GM12873 (cell line): ENCODE measurements around the gene PDSS2.

Experiments
- TF ChIP-seq, protein P1 (sequence below): IDR thresholded peaks from 2 replicates; pipeline ENCODE4 v1.5.1; 2012; ENCODE audit warnings: low read depth, mild to moderate bottlenecking, moderate library complexity, low read length, control low read depth; ENCODE audit not compliant: insufficient read depth; ENCODE audit errors: missing control alignments

The PDSS2 gene

DNA sequence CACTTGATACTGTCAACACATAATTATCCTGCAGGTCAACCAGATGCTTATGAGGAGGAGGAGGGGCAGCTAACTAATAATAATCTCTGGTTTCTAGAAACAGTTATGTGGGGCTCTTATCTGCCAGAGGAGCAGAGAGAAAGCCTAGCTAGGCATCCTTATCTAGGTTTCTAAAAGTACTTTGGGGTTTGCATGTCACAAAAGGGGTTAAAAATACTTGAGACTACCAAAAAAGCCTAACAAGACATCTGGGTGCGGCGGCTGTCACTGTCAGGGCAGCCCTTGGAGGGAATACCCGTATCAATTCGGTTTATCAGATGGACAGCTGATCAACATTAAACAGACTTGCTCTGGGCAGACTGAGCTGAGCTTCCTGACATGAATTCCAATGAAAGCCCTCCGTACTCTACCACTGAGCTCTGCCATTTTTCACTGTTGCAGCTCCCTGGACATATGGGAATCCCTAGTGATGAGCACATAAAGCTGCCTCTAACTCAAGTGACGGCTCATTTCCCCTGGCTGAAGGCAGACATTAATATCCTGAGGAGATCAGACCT lies 166.6 kb downstream of the PDSS2 start:
- TF ChIP-seq, protein P1, sequence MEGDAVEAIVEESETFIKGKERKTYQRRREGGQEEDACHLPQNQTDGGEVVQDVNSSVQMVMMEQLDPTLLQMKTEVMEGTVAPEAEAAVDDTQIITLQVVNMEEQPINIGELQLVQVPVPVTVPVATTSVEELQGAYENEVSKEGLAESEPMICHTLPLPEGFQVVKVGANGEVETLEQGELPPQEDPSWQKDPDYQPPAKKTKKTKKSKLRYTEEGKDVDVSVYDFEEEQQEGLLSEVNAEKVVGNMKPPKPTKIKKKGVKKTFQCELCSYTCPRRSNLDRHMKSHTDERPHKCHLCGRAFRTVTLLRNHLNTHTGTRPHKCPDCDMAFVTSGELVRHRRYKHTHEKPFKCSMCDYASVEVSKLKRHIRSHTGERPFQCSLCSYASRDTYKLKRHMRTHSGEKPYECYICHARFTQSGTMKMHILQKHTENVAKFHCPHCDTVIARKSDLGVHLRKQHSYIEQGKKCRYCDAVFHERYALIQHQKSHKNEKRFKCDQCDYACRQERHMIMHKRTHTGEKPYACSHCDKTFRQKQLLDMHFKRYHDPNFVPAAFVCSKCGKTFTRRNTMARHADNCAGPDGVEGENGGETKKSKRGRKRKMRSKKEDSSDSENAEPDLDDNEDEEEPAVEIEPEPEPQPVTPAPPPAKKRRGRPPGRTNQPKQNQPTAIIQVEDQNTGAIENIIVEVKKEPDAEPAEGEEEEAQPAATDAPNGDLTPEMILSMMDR: no peak

DNA sequence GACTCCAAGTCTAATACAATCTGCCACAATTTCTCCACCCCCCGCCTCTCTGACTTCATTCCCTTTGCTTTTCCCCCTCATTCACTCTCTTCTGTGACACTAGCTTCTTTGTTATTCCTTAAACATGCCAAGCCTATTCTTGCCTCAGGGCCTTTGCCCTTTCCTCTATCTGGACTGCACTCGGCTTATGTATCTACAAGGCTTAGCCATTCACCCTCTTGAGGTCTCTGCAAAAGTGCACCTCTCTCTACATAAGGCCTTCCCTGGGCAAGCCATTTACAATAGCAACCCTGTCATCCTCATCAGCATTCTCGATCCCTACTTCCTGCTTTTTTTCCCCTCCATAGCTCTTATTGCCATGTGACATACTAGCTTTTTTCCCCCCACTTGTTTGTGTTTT lies 168.9 kb downstream of the PDSS2 start:
- TF ChIP-seq, protein P1: no peak

GRCh38 chr6:107284805-107285204 lies 174.6 kb downstream of the PDSS2 start:
- TF ChIP-seq, protein P1: no peak

- TF ChIP-seq, protein P1: no peak
Measured at GRCh38 chr6:107280791-107281190, 178.6 kb downstream of the PDSS2 start.

DNA sequence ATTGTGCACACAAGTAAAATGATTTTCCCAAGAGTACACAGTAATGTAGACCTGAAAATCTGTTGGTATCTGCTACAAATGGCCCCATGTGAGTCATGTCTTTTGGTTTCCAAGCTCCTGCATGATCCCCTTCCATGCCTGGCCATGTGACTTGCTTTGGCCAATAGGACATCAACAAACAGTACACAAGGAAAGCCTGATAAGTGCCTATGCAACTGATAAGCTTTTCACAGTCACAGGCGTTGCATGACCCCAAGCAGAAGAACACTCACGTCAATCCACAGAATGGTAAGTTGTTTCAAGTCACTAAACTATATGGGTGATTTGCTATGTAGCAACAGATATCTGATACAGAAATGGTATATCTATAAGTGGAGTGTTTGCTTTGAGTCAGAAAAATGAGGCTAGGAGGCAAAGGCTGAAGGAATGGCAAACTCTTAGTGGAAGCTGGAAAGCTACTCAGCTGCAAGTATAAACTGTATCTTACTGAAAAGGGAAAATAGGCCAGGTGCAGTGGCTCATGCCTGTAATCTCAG lies 184.0 kb downstream of the PDSS2 start:
- TF ChIP-seq, protein P1: no peak

DNA sequence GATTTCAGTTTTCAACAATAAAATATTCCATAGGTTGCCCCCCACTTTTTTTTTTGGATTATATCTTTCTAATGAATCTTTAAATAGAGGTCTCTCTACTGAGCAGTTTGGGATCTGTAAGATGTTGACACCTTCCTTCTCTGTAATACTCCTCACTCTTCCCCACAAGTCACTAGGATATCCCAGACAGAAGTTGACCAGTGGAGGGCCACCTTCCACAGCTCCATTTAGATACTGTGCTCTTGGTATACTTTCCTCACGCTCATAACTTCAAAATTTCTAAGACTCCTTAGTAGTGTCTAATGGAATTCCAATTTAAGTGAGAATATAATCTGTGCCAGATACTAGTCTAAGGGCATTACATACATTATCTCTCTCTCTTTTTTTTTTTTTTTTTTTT lies 185.1 kb downstream of the PDSS2 start:
- TF ChIP-seq, protein P1: no peak

- TF ChIP-seq, protein P1: no peak
Measured at GRCh38 chr6:107272246-107272645, 187.1 kb downstream of the PDSS2 start.
